Measurements from ENCODE around the gene RUNX3. TPM values are rescaled to one million over a fixed set of nuclear protein-coding genes. Genes with fewer than 3 reads are reported as not detected.

Gene RUNX3
- total RNA-seq, 1 donor from 2014 or later, result not detected

- no peak for DNase-seq (ENCODE audit: low read depth)
Measured at GRCh38 chr1:24888971-24889676, 41.0 kb downstream of the RUNX3 start.

- DNase-seq (ENCODE audit: low read depth), result no peak
Measured at GRCh38 chr1:24888061-24888970, 41.8 kb downstream of the RUNX3 start.

- DNase-seq (ENCODE audit: low read depth), result no peak
Measured at GRCh38 chr1:24886241-24886640, 43.8 kb downstream of the RUNX3 start.

GRCh38 chr1:24884751-24885150, 45.3 kb downstream of the RUNX3 start:
- DNase-seq (ENCODE audit: low read depth), result no peak

- DNase-seq (ENCODE audit: low read depth), result no peak
Measured at GRCh38 chr1:24881034-24881433, 49.0 kb downstream of the RUNX3 start.

GRCh38 chr1:24878775-24879742, 51.0 kb downstream of the RUNX3 start:
- DNase-seq (ENCODE audit: low read depth), result no peak

GRCh38 chr1:24878045-24878444, 52.0 kb downstream of the RUNX3 start:
- no peak for DNase-seq (ENCODE audit: low read depth)

GRCh38 chr1:24875991-24876506, 54.0 kb downstream of the RUNX3 start:
- no peak for DNase-seq (ENCODE audit: low read depth)

GRCh38 chr1:24875257-24875656, 54.8 kb downstream of the RUNX3 start:
- DNase-seq (ENCODE audit: low read depth), result no peak

GRCh38 chr1:24874611-24875234, 55.4 kb downstream of the RUNX3 start:
- DNase-seq (ENCODE audit: low read depth), result no peak

- DNase-seq (ENCODE audit: low read depth), result no peak
Measured at GRCh38 chr1:24874056-24874455, 56.0 kb downstream of the RUNX3 start.

- no peak for DNase-seq (ENCODE audit: low read depth)
Measured at GRCh38 chr1:24873148-24873547, 56.9 kb downstream of the RUNX3 start.

GRCh38 chr1:24872061-24872850, 57.8 kb downstream of the RUNX3 start:
- peak; percentile 54 for DNase-seq (ENCODE audit: low read depth)

GRCh38 chr1:24871306-24871901, 58.7 kb downstream of the RUNX3 start:
- DNase-seq (ENCODE audit: low read depth), result no peak

GRCh38 chr1:24870551-24871195, 59.4 kb downstream of the RUNX3 start:
- DNase-seq (ENCODE audit: low read depth), result no peak

- peak; percentile 42 for DNase-seq (ENCODE audit: low read depth)
Measured at GRCh38 chr1:24868016-24868875, 61.8 kb downstream of the RUNX3 start.

GRCh38 chr1:24867084-24867870, 62.8 kb downstream of the RUNX3 start:
- no peak for DNase-seq (ENCODE audit: low read depth)
